Fibroblast of pulmonary artery (primary cell): ENCODE results near the gene BARD1.
"Not testable (repeated sequence)": the region's sequence is repeated elsewhere in the genome, so short reads cannot be mapped to it uniquely, and the experiment has no call there.

Experiments used
- DNase-seq: peaks from one replicate; pipeline ENCODE4 v3.0.0-alpha.2; 2010; ENCODE audit warnings: low read depth
- H3K4me3 ChIP-seq: replicated peaks from 2 replicates; pipeline ENCODE4 v1.5.1; 2011; ENCODE audit warnings: low read depth, mild to moderate bottlenecking, control low read depth, low read length, moderate library complexity
- TF ChIP-seq, protein P1 (sequence below): IDR thresholded peaks from 2 replicates; pipeline ENCODE4 v1.5.1; 2011; ENCODE audit warnings: mild to moderate bottlenecking, control low read depth, low read length, inconsistent platforms; ENCODE audit errors: missing control alignments

Gene BARD1

DNA sequence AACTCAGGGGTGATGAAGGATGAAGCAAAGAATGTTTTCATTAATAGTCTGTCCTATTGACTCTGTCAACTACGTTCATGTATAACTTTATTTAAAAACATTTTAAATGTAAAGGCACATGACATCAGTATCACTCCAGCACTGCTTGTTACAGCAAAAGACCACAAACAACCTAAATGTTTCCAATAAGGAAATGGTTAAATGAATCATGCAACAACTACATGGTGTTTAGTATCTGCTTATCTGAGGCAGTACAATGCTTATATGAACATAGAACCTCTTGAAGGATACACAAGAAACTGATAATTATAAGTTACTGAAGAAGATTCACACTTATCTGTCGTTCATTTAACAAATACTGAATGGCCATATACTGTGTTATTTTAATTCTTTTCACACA lies 8.4 kb downstream of the BARD1 start:
- no peak overlapping the region for H3K4me3 ChIP-seq
- TF ChIP-seq, protein P1, sequence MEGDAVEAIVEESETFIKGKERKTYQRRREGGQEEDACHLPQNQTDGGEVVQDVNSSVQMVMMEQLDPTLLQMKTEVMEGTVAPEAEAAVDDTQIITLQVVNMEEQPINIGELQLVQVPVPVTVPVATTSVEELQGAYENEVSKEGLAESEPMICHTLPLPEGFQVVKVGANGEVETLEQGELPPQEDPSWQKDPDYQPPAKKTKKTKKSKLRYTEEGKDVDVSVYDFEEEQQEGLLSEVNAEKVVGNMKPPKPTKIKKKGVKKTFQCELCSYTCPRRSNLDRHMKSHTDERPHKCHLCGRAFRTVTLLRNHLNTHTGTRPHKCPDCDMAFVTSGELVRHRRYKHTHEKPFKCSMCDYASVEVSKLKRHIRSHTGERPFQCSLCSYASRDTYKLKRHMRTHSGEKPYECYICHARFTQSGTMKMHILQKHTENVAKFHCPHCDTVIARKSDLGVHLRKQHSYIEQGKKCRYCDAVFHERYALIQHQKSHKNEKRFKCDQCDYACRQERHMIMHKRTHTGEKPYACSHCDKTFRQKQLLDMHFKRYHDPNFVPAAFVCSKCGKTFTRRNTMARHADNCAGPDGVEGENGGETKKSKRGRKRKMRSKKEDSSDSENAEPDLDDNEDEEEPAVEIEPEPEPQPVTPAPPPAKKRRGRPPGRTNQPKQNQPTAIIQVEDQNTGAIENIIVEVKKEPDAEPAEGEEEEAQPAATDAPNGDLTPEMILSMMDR: no peak
- DNase-seq: no peak

DNA sequence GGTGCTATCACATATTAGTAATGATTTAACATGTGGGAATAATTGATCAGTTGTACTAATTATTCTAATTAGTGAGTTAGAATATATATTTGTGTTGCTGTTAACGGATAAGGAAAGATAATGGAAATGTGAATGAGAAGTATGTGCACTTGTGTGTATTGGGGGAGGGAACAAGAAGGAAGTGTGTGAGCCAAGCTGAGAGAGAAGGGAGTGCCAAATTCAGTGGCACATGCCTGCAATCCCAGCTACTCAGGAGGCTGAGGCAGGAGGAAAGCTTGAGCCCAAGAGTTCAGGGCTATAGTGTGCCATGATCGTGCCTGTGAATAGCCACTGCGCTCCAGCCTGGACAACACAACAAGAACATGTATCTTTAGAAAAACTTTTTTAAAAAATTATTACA lies 9.3 kb downstream of the BARD1 start:
- TF ChIP-seq, protein P1: no peak
- no peak for DNase-seq
- H3K4me3 ChIP-seq: no peak overlapping the region

DNA sequence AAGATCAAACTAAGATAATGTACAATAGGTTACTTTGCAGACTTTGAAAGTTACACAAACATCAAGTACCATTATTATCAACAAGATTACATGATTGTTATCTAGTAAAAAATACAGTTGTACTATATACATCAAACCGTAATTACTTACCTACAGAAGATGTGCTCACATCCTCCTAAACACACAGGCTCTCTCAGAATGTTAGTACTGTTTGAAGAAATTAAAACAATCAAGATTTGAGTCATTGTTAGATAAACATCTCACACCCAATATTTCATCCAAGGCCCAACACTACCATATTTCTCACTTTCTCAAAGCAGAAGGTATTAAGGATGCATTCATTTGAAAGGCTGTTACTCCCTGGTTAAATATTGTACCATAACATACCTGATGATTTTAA lies 12.6 kb downstream of the BARD1 start:
- DNase-seq: no peak

DNA sequence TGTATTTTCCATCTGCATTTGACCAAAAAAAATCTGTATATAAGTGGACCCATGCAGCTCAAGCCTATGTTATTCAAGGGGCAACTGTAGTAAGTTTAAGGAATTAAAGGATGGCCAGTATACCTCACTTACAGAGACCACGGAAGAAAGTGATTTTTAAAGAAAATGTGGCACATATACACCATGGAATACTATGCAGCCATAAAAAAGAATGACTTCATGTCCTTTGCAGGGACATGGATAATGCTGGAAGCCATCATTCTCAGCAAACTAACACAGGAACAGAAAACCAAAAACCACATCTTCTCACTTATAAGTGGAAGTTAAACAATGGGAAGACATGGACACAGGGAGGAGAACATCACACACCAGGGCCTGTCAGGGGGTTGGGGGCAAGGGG lies 26.3 kb downstream of the BARD1 start:
- DNase-seq, H3K4me3 ChIP-seq: not testable (repeated sequence)

More for the DNA sequence above, 12.6 kb downstream of the BARD1 start:
- no peak overlapping the region for H3K4me3 ChIP-seq
- TF ChIP-seq, protein P1: no peak

DNA sequence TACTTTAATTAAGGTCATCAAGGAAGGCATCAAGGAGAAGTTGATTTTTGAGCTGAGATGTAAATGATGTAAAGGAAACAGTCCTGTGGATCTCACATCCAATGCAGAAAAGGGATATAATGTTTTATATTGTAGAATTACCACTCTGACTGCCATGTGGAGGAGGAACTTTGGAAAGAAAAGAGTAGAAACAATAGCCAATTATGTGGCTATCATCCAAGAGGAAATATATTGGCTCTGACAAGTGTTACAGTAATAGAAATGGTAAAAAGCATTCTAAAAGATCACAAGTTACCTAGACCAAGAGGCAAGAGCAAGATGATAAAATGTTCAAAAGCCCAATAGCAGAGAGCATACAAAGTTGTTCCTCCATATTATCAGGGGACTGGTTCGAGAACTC lies 26.8 kb downstream of the BARD1 start:
- H3K4me3 ChIP-seq: no peak overlapping the region
- TF ChIP-seq, protein P1: no peak
- DNase-seq: peak; percentile 23

DNA sequence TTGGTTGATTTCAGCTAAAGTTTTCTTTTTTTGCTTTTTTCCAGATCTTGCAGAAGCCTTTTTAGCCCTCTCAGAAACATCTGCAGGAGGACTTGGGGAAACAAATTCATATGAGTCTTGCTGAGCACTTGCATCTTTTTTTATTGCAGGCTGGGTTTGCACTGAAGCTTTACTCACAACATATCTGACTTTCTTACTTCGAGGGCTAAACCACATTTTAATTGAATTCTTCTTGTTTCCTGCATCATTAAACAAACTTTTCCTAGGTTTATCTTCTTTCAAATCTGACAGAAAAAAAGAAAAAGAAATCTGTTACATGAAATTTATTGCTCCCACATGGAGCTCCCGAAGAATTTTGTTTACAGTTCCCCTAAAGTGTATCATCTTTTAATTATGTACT lies 28.3 kb downstream of the BARD1 start:
- TF ChIP-seq, protein P1: no peak
- no peak overlapping the region for H3K4me3 ChIP-seq
- no peak for DNase-seq

DNA sequence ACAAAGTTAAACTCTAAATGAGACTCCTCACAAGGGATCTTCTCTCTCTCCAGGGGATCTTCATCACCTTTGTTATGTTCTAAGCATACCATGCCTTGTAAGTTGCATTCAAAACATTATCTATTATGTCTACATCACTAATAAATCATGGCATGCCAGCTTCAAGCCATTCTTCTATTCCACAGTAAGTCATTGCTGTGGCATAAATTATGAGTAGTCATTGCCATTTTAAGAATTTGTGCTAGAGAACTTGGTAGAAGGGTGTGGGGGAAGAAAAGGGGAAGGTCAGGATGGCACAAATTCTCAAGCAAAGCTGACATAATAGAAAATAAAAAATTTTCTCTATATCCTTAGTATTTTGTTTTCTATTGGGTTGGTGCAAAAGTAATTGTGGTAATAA lies 33.5 kb downstream of the BARD1 start:
- DNase-seq: no peak
- no peak overlapping the region for H3K4me3 ChIP-seq
- TF ChIP-seq, protein P1: no peak

DNA sequence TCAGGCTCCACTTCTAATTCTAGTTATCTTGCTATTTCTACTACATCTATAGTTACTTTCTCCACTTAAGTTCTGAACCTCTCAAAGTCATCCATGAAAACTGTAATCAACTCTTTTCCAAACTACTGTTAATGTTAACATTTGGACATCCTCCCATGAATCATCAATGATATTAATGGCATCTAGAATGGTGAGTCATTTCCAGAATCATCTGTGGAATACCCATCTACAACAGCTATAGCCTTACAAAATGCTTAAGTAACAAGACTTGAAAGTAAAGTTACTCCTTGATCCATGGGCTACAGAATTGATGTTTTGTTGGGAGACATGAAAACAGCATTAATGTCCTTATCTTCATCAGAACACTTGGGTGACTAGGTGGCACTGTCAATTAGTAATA lies 35.4 kb downstream of the BARD1 start:
- no peak overlapping the region for H3K4me3 ChIP-seq
- DNase-seq: peak; percentile 21
- TF ChIP-seq, protein P1: no peak
